HepG2 (cell line): ENCODE data around the gene RTKN2.

Source experiments
- IRF2 ChIP-seq: IDR thresholded peaks from 2 replicates; pipeline ENCODE4 v1.6.1; 2018; ENCODE audit warnings: missing genetic modification reagents, missing compliant biosample characterization
- NFRKB ChIP-seq: fragments of 450-650 bp; IDR thresholded peaks from 2 replicates; pipeline ENCODE4 v1.6.1; 2017
- NONO ChIP-seq, 2 experiments: fragments of 450-650 bp in 1 of 2; sonication (generic) in 1 of 2; formaldehyde crosslinking in 1 of 2; IDR thresholded peaks in 1 of 2; conservative IDR thresholded peaks in 1 of 2; 2 replicates each; pipeline versions ENCODE4 v1.6.1 to v1.8.0; 2017 to 2022; ENCODE audit warnings: mild to moderate bottlenecking in 1 of 2, missing genetic modification reagents in 1 of 2, moderate library complexity in 1 of 2
- NR3C1 ChIP-seq: sonication (generic); formaldehyde crosslinking; IDR thresholded peaks from 2 replicates; pipeline ENCODE4 v1.4.0; 2020; ENCODE audit warnings: missing genetic modification reagents
- TCF12 ChIP-seq, 2 experiments: fragments of 450-650 bp in 1 of 2; sonication (generic) in 1 of 2; formaldehyde crosslinking in 1 of 2; IDR thresholded peaks; 2 replicates each; pipeline versions ENCODE4 v1.6.1 to v1.8.0; 2017 to 2022; ENCODE audit warnings: antibody characterized with exemption in 1 of 2, mild to moderate bottlenecking in 1 of 2, missing genetic modification reagents in 1 of 2, moderate library complexity in 1 of 2
- TF ChIP-seq, protein P1 (sequence below): sonication (generic); formaldehyde crosslinking; IDR thresholded peaks from 2 replicates; pipeline ENCODE4 v1.5.0; 2020; ENCODE audit warnings: mild to moderate bottlenecking, missing genetic modification reagents, moderate library complexity

- TF ChIP-seq NFRKB (no peak), NR3C1 (CRISPR knock-in tag) (no peak), NONO (IDR thresholded peaks at IDR 0.05) (no peak), NONO (CRISPR knock-in tag; conservative IDR thresholded peaks at IDR 0.05) (no peak), TCF12 (IDR thresholded peaks at IDR 0.05) (no peak), TCF12 (CRISPR knock-in tag; IDR thresholded peaks at IDR 0.05) (no peak), IRF2 (CRISPR knock-in tag) (no peak)
- TF ChIP-seq, protein P1, sequence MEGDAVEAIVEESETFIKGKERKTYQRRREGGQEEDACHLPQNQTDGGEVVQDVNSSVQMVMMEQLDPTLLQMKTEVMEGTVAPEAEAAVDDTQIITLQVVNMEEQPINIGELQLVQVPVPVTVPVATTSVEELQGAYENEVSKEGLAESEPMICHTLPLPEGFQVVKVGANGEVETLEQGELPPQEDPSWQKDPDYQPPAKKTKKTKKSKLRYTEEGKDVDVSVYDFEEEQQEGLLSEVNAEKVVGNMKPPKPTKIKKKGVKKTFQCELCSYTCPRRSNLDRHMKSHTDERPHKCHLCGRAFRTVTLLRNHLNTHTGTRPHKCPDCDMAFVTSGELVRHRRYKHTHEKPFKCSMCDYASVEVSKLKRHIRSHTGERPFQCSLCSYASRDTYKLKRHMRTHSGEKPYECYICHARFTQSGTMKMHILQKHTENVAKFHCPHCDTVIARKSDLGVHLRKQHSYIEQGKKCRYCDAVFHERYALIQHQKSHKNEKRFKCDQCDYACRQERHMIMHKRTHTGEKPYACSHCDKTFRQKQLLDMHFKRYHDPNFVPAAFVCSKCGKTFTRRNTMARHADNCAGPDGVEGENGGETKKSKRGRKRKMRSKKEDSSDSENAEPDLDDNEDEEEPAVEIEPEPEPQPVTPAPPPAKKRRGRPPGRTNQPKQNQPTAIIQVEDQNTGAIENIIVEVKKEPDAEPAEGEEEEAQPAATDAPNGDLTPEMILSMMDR (CRISPR knock-in tag) = no peak
These were observed 73.0 kb downstream of the RTKN2 start for GRCh38 chr10:62195675-62195926.
